NCI-H2029 treated with DMSO at 0.1 percent for 48 hours (cell line): ENCODE measurements around the gene DOK6.
"Not testable (repeated sequence)": the region's sequence is repeated elsewhere in the genome, so short reads cannot be mapped to it uniquely, and the experiment has no call there.

Source experiments
- DNase-seq: peaks from one replicate; lab custom pipeline; 2025; lab: John Stamatoyannopoulos, UW

DOK6 gene

GRCh38 chr18:69400253-69400975 lies at the start of gene DOK6:
Gene DOK6 (plus strand): TSS chr18:69400888.
- DNase-seq, result peak; percentile 30

- DNase-seq, result no peak
These were observed 47.7 kb upstream of the DOK6 start for GRCh38 chr18:69353023-69353422.

- DNase-seq, result no peak
These were observed 43.1 kb upstream of the DOK6 start for GRCh38 chr18:69357590-69357989.

GRCh38 chr18:69358212-69358895 lies 42.3 kb upstream of the DOK6 start:
- DNase-seq, result no peak

GRCh38 chr18:69359768-69360167 lies 40.9 kb upstream of the DOK6 start:
- not testable (repeated sequence) for DNase-seq

- no peak for DNase-seq
These were observed 35.8 kb upstream of the DOK6 start for GRCh38 chr18:69364930-69365329.

GRCh38 chr18:69365658-69366057 lies 35.0 kb upstream of the DOK6 start:
- no peak for DNase-seq

GRCh38 chr18:69367104-69367503 lies 33.6 kb upstream of the DOK6 start:
- no peak for DNase-seq

- DNase-seq, result no peak
These were observed 29.0 kb upstream of the DOK6 start for GRCh38 chr18:69371729-69372128.

GRCh38 chr18:69380324-69380723 lies 20.4 kb upstream of the DOK6 start:
- DNase-seq, result no peak

GRCh38 chr18:69383186-69383585 lies 17.5 kb upstream of the DOK6 start:
- no peak for DNase-seq

GRCh38 chr18:69387186-69387585 lies 13.5 kb upstream of the DOK6 start:
- peak; percentile 0 for DNase-seq

- DNase-seq, result no peak
These were observed 12.5 kb upstream of the DOK6 start for GRCh38 chr18:69388222-69388621.

GRCh38 chr18:69397096-69397495 lies 3.6 kb upstream of the DOK6 start:
- DNase-seq, result no peak

- DNase-seq, result no peak
These were observed 1.4 kb upstream of the DOK6 start for GRCh38 chr18:69399253-69399652.

GRCh38 chr18:69400976-69401225 lies 213 bp downstream of the DOK6 start:
- DNase-seq, result no peak

- DNase-seq, result no peak
These were observed 711 bp downstream of the DOK6 start for GRCh38 chr18:69401226-69401971.

GRCh38 chr18:69401972-69402532 lies 1.4 kb downstream of the DOK6 start:
- DNase-seq, result no peak

GRCh38 chr18:69402533-69402989 lies 1.9 kb downstream of the DOK6 start:
- DNase-seq, result no peak

- no peak for DNase-seq
These were observed 7.8 kb downstream of the DOK6 start for GRCh38 chr18:69408522-69408921.

- DNase-seq, result no peak
These were observed 10.5 kb downstream of the DOK6 start for GRCh38 chr18:69411199-69411598.

- DNase-seq, result no peak
These were observed 13.5 kb downstream of the DOK6 start for GRCh38 chr18:69414184-69414583.

- no peak for DNase-seq
These were observed 32.2 kb downstream of the DOK6 start for GRCh38 chr18:69432847-69433246.
